Stimulated activated CD4-positive, alpha-beta T cell treated with anti-CD3 and anti-CD28 coated beads, Interleukin-2, amount 100 ng/mL, for 24 hours (primary cell): ENCODE measurements around the gene TRIM14.
"Not testable (repeated sequence)": the region's sequence is repeated elsewhere in the genome, so short reads cannot be mapped to it uniquely, and the experiment has no call there.

Experiments
- DNase-seq, 2 donors: peaks; one replicate each; pipeline ENCODE4 v3.0.0-alpha.2; 2020

The TRIM14 gene

GRCh38 chr9:98140503-98140902 is 21.5 kb upstream of the TRIM14 start:
- no peak for DNase-seq

GRCh38 chr9:98136489-98136888 is 17.5 kb upstream of the TRIM14 start:
- DNase-seq: no peak

- DNase-seq: no peak
These were observed 16.9 kb upstream of the TRIM14 start for GRCh38 chr9:98135938-98136337.

- no peak for DNase-seq
These were observed 16.5 kb upstream of the TRIM14 start for GRCh38 chr9:98135558-98135934.

GRCh38 chr9:98134702-98135557 is 15.9 kb upstream of the TRIM14 start:
- no peak for DNase-seq

- no peak for DNase-seq
These were observed 14.0 kb upstream of the TRIM14 start for GRCh38 chr9:98132806-98133631.

GRCh38 chr9:98132158-98132557 is 13.1 kb upstream of the TRIM14 start:
- DNase-seq: no peak

GRCh38 chr9:98130576-98131228 is 11.7 kb upstream of the TRIM14 start:
- DNase-seq: no peak

GRCh38 chr9:98130060-98130459 is 11.0 kb upstream of the TRIM14 start:
- not testable (repeated sequence) for DNase-seq

- DNase-seq: no peak
These were observed 10.4 kb upstream of the TRIM14 start for GRCh38 chr9:98129451-98129881.

GRCh38 chr9:98128316-98128715 is 9.3 kb upstream of the TRIM14 start:
- DNase-seq: no peak

GRCh38 chr9:98127226-98127625 is 8.2 kb upstream of the TRIM14 start:
- no peak for DNase-seq

GRCh38 chr9:98124637-98125426 is 5.8 kb upstream of the TRIM14 start:
- DNase-seq: no peak

GRCh38 chr9:98124091-98124490 is 5.1 kb upstream of the TRIM14 start:
- not testable (repeated sequence) for DNase-seq

- DNase-seq: no peak
These were observed 2.0 kb upstream of the TRIM14 start for GRCh38 chr9:98121058-98121457.

- DNase-seq: no peak
These were observed 1.5 kb upstream of the TRIM14 start for GRCh38 chr9:98120476-98120875.

GRCh38 chr9:98117984-98118639 is 910 bp downstream of the TRIM14 start:
- peak; percentile 36 to 49 for DNase-seq

GRCh38 chr9:98117097-98117496 is 1.9 kb downstream of the TRIM14 start:
- not testable (repeated sequence) for DNase-seq

GRCh38 chr9:98109052-98109451 is 10.0 kb downstream of the TRIM14 start:
- DNase-seq: no peak

- DNase-seq: no peak
These were observed 10.4 kb downstream of the TRIM14 start for GRCh38 chr9:98108531-98109031.

GRCh38 chr9:98107926-98108325 is 11.1 kb downstream of the TRIM14 start:
- no peak for DNase-seq

GRCh38 chr9:98105006-98105405 is 14.0 kb downstream of the TRIM14 start:
- DNase-seq: no peak
